Measurements from ENCODE around the gene EIF4G3.
"Not testable (repeated sequence)": the region's sequence is repeated elsewhere in the genome, so short reads cannot be mapped to it uniquely, and the experiment has no call there.

The EIF4G3 gene

DNA sequence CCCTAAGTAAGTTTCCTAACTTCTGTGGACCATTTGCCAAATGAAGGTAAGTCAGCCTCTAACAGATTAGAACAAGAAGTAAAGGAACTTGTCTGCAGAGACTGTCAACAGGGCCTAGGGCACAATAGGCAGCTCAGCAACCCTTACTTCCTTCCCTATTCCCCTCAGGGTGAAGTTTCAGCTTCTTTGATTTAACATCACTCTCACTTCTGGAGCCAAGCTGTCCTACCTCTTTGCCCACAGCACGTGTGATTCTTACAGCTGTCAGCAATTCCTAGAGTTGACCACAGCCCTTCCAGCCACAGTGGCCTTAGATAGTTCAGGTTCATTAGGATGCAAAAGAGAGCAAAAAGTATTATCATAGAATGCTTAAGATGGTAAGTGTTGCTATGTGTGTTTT lies 7.6 kb upstream of the EIF4G3 start:
- DNase-seq, result no peak

DNA sequence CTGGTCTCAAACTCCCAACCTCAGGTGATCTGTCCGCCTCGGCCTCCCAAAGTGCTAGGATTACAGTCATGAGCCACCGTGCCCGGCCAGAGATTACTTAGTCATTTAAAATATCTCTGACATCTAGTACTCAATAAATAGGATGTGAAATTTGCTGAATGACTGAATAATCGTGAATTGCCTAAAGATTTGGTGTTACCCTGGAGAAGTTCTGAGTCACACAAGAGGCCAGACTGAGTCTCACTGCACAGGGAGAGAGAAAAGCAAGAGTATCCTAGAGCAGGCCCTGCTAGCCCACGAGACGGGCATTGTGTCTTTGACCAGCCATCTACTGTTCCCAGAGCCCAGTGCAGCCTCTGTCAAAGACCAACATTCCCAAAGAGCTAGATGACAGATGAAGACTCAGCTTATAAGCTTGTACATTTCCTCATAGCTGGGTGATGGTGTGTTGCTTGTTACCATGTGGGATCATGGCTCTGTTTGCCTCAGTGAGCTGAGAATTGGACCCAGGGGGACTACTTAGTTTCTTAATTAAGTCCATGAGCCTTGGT lies 5.6 kb upstream of the EIF4G3 start:
- DNase-seq, result no peak

DNA sequence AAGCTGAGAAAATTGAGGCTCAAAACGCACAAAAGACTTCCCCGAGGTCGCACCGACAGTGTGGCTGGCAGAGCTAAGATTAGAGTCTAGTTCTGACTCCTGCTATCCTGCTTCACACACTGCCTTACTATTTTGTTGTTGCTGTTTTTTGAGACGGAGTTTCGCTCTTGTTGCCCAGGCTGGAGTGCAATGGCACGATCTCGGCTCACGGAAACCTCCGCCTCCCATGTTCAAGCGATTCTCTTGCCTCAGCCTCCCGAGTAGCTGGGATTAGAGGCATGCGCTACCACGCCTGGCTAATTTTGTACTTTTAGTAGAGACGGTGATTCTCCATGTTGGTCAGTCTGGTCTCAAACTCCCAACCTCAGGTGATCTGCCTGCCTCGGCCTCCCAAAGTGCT lies 1.6 kb upstream of the EIF4G3 start:
- not testable (repeated sequence) for DNase-seq

DNA sequence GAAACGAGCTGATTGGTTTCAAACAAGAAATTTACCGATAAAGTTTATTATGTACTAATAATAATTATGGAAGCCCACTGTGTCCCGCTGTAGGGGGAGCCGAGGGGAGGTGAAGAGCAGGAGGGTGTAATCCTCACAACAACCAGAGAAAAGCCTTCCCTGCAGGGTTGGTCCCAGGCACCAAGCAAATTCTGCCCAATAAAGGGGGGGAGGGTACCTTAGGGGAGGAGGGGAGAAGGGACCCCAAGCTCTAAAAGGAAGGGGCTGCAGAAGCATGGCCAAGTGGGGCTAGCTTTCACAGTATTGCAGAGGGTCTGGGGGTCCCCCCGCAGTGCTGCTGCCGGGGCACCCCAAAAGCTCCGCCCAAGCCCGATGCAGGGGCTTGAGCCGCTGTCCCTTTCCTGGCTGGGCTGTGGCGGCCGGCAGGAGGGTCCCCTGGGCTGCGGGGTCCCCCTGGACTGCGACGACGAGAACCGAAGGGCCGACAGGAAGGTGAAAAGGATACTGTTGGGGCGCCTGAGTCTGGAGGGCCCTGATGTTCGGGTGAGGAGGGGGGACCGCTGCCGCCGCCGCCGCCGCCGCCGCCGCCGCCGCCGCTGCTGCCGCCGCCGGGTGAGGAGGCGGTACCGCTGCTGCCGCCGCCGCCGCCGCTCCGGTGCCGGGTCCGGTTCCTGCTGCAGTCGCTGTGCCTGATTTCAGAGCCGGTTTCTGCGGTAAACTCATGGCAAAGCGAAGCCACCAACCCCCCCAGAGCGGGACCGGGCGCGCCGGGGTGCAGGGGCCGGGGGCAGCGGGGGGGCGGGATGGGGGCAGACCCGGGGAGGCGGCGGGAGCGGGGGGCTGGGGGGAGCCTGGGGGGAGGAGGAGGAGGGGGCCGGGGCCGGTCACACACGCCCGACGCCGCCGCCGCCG lies 771 bp downstream of the EIF4G3 start:
- peak; percentile 56 for DNase-seq

DNA sequence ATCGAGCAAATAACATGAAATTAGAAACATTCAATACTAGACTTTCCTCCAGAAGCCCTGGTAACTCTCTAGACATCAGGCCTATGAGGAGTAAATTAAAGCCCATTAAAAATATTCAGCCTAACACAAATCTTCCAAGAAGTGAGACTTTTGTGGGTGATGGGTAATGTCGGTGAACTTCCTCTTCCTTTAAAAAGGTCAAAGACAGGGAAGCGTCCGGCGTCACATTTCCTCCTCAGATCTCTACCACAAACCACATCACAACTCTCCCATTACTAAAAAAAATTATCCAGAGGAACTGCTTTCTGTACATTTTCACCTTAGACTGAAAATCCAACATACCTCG lies 1.4 kb downstream of the EIF4G3 start:
- no peak for DNase-seq

DNA sequence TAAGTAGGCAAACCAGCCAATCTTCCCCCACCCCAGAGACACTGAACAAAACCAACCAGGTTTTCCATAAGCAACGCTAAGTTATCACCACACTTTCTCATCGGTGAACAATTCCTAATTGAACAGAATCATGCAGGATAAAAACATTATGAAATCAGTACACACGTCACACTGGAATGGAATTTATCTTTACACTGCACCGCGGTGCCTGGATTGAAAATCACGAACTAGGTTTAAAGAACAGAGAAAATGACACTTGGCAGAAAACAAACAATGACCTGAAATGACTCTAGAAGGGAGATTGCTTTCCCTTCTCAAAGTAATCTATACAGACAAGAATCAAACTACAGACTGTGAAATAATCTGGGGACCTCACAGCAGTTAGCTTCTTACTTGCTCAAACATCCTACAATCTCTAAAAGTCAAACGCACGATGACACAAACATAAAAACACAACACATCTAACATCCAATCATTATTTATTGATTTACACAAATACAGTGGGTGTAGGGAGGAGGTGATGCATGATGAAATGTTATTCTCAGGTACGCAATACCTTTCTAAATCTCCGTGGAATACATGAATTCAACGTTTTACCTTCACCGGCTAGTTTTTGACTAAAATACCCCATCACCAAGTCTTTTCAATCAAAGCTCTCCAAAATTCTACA lies 1.9 kb downstream of the EIF4G3 start:
- no peak for DNase-seq

DNA sequence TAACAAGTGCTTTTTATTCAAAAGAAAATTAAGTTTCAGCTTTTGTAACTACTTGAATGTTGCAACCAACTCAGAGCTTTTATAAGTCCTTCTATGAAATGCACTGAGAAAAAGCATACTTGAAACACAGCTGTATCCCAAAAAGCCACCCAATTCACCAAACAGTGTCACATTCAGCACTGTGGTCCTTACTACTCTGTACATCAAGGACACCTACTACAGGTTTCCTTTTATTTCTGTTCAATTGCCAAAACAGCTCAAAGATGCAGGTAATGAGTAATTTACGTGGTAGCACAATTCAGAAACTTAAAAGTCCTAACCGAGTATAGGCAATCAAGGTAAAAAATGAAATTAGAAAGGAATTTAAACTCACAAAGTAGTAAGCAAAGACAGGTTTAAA lies 2.5 kb downstream of the EIF4G3 start:
- DNase-seq, result no peak

DNA sequence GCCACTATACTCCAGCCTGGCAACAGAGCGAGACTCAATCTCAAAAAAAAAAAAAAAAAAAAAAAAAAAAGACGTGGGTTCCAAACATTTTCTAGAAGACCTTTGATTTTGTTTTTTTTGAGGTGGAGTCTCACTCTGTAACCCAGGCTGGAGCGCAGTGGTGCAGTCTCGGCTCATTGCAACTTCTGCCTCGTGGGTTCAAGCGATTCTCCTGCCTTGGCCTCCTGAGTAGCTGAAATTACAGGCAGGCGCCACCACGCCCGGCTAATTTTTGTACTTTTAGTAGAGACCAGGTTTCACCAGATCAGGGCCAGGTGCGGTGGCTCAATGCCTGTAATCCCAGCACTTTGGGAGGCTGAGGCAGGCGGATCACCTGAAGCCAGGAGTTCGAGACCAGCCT lies 3.6 kb downstream of the EIF4G3 start:
- not testable (repeated sequence) for DNase-seq

DNA sequence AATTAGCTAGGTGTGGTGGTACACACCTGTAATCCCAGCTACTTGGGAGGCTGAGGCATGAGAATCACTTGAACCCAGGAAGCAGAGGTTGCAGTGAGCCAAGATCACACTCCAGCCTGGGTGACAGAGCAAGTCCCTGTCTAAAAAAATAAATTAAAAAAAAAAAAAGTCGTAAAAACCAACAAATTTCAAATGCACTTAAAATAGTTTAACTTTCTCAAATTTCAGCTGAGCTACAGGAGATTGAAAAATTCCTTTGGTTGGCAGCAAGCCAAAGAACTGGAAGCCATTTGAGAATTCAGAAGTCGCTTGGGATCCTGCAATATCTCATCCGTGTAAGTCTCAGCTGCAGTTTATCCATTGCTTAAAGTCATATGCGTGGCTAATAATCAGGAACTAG lies 5.9 kb downstream of the EIF4G3 start:
- not testable (repeated sequence) for DNase-seq

DNA sequence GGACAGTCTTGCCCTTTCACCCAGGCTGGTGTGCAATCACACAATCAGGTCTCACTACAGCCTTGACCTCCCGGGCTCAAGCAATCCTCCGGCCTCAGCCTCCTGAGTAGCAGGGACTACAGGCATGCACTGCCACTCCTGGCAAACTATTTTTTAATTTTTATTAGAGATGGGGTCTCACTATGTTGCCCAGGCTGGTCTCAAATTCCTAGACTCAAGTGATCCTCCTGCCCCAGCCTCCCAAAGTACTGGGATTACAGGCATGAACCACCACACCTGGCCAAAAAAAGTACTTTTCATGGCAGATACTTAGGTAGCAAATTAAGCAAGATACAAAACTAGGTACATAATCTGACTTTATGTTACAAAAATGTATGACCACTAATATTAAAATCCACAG lies 8.3 kb downstream of the EIF4G3 start:
- no peak for DNase-seq

DNA sequence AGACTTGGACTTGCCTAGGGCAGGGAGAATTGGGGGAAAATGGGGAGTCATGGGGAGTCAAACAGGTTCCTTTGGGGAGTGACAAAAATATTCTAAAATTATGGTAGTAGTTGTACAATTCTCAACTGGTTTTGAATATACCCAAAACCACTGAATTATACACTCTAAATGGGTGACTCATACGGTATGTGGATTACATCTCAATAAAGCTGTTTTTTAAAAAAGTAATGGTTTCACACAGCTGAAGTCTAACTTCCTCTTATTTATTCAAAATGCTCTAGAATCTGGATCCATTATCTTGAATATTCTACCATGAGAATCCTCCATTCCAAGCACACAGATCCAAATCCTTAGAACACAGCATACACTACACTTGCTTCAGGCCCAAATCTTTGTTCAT lies 11.1 kb downstream of the EIF4G3 start:
- no peak for DNase-seq

DNA sequence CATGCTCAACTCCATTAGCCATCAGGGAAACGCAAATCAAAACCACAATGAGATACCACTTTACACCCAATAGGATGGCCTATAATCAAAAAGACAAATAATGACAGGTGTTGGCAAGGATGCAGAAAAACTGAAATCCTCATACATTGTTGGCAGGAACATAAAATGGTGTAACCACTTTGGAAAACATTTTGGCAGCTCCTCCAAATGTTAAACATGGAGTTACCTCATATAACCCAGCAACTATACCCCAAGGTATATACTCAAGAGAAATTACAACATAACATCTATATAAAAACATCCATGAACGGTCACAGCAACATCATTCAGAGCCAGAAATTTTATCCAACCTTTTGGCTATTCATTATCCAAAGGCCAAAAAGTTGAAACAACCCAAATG lies 11.6 kb downstream of the EIF4G3 start:
- DNase-seq, result no peak

DNA sequence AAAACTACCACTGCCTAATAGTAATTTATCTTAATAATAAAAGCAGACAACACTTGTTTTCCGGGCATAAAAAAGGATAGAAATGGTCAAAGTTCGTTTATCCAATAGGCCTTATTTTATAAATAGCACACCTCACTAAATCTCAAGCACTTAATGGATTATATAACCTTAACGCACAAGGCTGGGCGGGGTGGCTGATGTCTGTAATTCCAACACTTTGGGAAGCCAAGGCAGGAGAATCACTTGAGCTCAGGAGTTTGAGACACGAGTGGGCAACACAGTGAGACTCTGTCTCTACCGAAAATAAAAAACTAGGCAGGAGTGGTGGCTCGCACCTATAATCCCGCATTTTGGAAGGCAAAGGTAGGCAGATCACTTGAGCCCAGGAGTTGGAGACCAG lies 12.4 kb downstream of the EIF4G3 start:
- DNase-seq, result no peak

DNA sequence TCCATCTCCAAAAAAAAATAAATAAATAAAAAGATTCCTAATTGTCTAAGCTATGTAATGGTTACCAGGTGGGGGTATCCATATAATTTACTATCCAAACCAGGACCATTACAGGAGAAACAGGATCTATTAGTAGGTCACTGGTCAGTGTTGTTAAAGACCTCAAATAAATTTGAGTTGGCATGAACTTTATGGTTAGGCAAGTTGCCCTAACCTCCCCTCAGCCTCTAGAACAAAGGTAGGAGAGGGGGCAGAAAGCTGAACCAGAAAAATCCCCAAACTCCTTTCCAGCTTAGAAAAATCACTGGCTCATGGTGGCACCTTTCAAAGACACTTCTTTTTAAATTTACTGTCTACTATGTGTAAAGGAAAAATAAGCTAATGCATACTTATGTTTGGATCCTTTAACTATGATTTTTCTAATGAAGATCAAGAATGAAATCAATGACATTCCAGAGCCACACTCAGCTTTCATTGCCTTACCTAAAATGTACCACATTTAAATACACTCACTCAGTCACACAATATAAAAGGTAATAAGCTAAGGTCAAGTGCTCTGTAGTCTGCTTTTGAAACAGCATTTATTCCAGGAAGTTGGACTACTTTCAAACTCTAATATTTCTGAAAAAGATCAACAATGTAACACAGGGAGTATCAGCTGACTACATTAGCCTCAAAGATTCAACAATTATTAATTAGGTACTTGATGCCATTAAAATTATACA lies 13.8 kb downstream of the EIF4G3 start:
- DNase-seq, result no peak

DNA sequence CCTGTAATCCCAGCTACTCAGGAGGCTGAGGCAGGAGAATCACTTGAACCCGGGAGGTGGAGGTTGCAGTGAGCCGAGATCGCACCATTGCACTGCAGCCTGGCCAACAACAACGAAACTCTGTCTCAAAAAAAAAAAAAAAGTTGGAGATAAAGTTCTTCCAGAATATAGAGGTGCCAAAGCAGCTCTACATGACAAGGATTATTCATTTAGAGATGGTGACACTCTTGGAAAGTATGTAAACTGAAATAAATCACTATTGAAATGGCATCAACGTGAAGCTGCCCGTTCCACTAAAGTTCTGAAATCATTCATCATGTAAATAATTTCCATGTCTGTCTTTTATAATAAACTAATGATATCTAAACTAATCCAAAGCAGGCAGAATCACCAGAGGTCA lies 14.9 kb downstream of the EIF4G3 start:
- DNase-seq, result no peak

DNA sequence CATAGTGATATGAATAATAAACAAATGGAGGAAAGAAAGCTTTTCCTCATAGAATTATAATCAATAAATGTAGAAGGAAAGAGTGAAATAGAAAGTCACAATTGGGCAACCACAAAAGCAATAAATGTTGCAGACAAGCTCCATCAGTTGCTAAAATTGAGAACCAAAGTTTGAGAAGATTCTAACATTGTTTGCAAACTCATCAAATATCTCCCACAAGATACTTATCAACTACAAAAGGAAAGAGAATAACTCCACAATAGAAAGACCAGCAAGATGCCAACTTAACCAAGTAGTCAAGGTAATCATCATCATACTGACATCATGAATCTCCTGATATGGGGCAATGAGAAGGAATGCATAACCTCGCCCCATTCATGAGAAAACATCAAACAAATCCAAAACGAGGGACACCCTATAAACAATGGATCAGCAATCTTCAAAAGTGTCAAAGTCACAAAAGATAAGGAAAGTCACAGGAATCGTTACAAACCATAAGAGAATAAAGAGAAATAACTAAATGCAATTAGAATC lies 16.4 kb downstream of the EIF4G3 start:
- no peak for DNase-seq

DNA sequence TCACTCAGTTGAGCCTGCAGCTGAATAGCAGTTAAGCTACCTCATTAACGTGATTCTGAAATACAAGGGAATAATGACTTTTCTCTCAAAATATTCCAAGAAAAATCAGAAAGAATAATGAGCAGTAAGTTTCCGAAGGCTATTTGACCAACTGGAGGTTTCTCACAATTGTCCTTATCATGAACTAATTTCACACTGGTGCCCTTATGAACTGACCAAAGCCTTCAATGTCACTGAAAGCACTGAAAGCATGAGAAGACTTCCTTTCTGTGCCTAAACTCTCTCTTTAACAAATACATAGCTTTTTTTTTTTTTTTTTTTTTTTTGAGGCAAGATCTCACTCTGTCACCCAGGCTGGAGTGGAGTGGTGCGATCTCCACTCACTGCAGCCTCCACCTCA lies 18.8 kb downstream of the EIF4G3 start:
- no peak for DNase-seq

DNA sequence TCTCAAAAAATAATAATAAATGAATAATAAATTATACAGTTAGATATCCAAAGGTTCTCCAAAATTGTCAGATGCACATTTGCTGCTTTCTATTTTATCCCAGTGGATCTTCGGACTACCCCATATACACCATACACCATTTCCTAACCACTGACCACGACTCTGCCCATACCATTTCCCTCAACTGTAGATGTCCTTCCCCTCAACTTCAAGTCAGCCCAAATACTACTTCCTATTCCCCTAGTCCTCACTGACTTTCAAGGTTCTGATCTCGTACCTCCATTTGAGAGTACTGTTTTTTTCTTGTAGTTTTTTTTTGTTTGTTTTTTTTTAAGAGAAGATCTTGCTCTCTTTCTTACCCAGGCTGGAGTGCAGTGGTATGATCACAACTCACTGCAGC lies 19.6 kb downstream of the EIF4G3 start:
- DNase-seq, result no peak

DNA sequence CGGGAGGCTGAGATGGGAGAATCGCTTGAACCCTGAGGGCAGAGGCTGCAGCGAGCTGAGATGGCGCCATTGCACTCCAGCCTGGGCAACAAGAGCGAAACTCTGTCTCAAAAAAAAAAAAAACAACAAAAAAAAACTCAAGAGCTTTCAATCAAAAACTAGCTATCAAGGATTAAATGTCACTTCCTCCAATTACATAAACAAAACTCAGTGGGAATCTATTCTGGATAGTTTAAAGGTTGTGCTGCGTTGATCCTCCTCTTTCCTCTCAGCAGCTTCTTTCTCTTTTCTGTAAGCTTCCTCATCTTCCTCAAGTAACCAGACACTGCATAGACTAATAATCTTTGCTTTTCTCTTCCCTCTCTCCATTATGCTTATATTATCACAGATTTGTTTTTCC lies 20.7 kb downstream of the EIF4G3 start:
- DNase-seq, result no peak

DNA sequence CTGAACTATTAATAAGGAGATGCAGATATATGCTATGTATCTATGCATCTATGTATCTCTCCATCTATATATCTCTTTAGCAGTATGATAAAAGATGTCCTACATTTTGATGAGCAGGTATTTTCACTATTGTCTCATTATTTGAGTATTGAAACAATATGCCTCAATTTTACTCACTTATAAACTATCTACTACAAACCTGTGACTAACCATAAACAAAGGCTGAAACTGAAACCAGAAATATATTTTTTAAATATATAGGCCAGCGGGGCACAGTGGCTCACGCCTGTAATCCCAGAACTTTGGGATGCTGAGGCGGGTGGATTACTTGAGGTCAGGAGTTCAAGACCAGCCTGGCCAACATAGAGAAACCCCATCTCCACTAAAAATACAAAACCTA lies 22.0 kb downstream of the EIF4G3 start:
- no peak for DNase-seq

DNA sequence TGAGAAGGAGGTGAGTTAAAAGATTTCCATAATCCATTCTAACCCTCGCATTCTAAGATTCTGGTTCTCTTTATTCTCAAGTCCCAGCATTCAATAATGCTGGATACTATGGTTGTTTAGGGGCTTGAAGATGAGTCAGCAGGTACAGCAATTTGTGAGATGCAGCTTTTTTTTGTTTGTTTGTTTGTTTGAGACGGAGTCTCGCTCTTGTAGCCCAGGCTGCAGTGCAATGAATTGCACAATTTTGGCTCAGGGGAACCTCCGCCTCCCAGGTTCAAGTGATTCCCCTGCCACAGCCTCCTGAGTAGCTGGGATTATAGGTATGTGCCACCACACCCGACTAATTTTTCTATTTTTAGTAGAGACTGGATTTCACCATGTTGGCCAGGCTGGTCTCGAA lies 23.3 kb downstream of the EIF4G3 start:
- no peak for DNase-seq

DNA sequence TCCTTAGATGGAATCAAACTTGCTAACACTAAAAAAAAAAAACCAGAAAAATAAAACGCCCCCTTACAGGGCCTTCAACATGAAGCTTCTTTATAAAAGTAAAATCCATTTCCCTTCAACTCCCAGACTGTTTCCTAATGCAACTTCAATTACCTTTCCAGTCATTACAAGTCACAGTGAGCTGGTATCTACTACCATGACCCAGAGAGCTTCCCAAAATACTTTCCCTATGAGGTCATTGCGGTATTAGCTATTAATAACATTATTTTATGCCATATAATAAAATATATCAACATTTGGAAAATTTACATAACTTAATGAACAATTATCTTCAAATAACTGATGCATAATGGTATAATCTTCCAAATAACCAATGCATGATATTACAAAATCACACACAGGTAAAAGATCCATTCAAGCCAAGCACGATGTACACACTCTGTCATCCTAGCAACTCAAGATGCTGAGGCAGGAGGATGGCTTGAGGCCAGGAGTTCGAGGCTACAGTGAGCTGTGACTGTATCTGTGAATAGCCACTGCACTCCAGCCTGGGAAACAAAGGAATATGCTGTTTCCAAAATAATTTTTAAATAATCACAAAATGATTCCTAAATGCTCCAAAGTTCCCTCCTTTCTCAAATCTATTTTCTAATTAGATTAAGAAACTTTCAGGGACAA lies 24.1 kb downstream of the EIF4G3 start:
- DNase-seq, result peak; percentile 54
